Activated naive CD8-positive, alpha-beta T cell treated with anti-CD3 and anti-CD28 coated beads, Interleukin-2, amount 10 ng/mL, durations not matched to agents 7 days and 5 days (primary cell): ENCODE results near the gene THNSL1. TPM values are rescaled to one million over a fixed set of nuclear protein-coding genes. Genes with fewer than 3 reads are reported as not detected.

Source experiments
- ATAC-seq: fragments of 150-1000 bp; cut with Tn5 transposase; one replicate; pipeline ENCODE4 v1.10.0; 2021; ENCODE audit warnings: low read depth, moderate library complexity
- POLR2A ChIA-PET: fragments of 350-600 bp; sonication (Branson Sonifier 250); formaldehyde crosslinking; loops from one replicate; lab custom pipeline; 2021; ENCODE audit warnings: antibody characterized with exemption; lab: Charles Lee
- DNase-seq: peaks from one replicate; pipeline ENCODE4 v3.0.0; 2021
- H3K27ac Mint-ChIP-seq: one replicate; pipeline ENCODE4 v1.8.0; 2022; ENCODE audit warnings: mild to moderate bottlenecking, mixed read lengths
- H3K27me3 Mint-ChIP-seq: one replicate; pipeline ENCODE4 v1.8.0; 2022; ENCODE audit warnings: mild to moderate bottlenecking, moderate library complexity, mixed read lengths
- H3K36me3 Mint-ChIP-seq: one replicate; pipeline ENCODE4 v1.8.0; 2021; ENCODE audit warnings: mild to moderate bottlenecking, mixed read lengths
- H3K4me1 Mint-ChIP-seq: one replicate; pipeline ENCODE4 v1.8.0; 2021; ENCODE audit warnings: mixed read lengths
- H3K4me3 Mint-ChIP-seq: one replicate; pipeline ENCODE4 v1.8.0; 2022; ENCODE audit warnings: mild to moderate bottlenecking, moderate library complexity, mixed read lengths
- H3K9me3 Mint-ChIP-seq: one replicate; pipeline ENCODE4 v1.8.0; 2021; ENCODE audit warnings: mixed read lengths
- total RNA-seq, 2 experiments: library from RNA; stranded (reverse); gene quantifications; one replicate each; pipeline ENCODE4 v1.2.3, GENCODE V29; 2021

Gene THNSL1
- total RNA-seq, 2 experiments from 2014 or later = 4.2 to 4.7 TPM

DNA sequence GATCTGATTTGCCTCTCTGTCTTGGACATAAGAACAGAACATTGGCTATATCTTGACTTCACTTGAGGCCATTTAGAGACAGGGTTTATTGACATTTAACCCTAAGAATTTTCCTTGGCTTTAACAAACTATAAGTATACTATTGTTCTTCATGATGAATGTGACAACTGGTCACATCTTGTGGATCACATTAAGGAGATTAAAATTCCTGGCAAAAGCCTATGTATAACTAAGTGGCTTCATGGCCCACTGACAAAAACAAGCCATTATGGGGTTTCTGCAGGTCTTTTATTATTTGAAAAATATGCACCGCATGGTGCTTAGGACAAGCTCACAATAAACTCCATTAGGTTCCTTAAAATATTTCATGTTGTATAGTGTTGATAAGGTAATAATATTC is 54.8 kb downstream of the THNSL1 start:
- H3K27ac Mint-ChIP-seq = no peak overlapping the region
- H3K36me3 Mint-ChIP-seq = no peaks in the 10 kb centered on the region
- peaks cover 5% of the 10 kb centered on the region for H3K27me3 Mint-ChIP-seq
- H3K4me3 Mint-ChIP-seq = no peak overlapping the region
- ATAC-seq (no peak), DNase-seq (no peak)
- POLR2A ChIA-PET = no interaction called here
- no peaks in the 10 kb centered on the region for H3K9me3 Mint-ChIP-seq
- H3K4me1 Mint-ChIP-seq = no peaks in the 10 kb centered on the region

- no peak for DNase-seq
- no peaks in the 10 kb centered on the region for H3K36me3 Mint-ChIP-seq
- no peak overlapping the region for H3K4me3 Mint-ChIP-seq
- POLR2A ChIA-PET = no interaction called here
- H3K4me1 Mint-ChIP-seq = no peaks in the 10 kb centered on the region
- H3K27me3 Mint-ChIP-seq = peaks cover 5% of the 10 kb centered on the region
- no peak for ATAC-seq
- H3K27ac Mint-ChIP-seq = no peak overlapping the region
- no peaks in the 10 kb centered on the region for H3K9me3 Mint-ChIP-seq
Measured at GRCh38 chr10:25072786-25073185, 56.4 kb downstream of the THNSL1 start.

DNA sequence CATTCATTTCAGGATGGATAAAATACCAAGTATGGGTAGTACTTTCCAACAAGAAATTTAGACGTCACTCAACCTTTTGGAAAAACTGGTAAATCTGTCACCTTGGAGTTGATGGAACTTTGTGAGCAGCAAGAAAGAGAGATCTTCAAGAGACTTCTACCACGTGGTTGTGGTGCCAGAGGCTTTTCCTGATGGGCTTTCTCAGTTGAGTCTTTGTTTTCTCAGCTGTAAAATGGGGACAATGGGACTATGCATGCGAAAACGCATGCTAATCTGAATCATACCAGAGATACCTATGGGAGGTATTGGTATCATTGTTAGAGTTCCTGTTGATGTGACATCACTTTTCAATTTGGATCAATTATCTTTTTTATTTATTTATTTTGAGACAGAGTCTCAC is 59.4 kb downstream of the THNSL1 start:
- ATAC-seq = no peak
- Mint-ChIP-seq H3K36me3 (no peaks in the 10 kb centered on the region), H3K4me1 (peaks cover 1% of the 10 kb centered on the region)

More for the DNA sequence above, 59.4 kb downstream of the THNSL1 start:
- DNase-seq = no peak
- Mint-ChIP-seq H3K27me3 (peaks cover 5% of the 10 kb centered on the region), H3K4me3 (no peak overlapping the region), H3K27ac (no peak overlapping the region), H3K9me3 (no peaks in the 10 kb centered on the region)
- POLR2A ChIA-PET = no interaction called here

Other genes starting within 250 kb of the THNSL1 start
- 1 to 10 TPM; 1.5 to 2.0 TPM for gene PRTFDC1, start 64.0 kb upstream of the THNSL1 start, total RNA-seq
- gene ENKUR, start 454 bp upstream of the THNSL1 start, total RNA-seq = not detected
- not detected for gene GPR158, start 158.4 kb downstream of the THNSL1 start, total RNA-seq